ENCODE results near the gene UNC93A. TPM values are rescaled to one million over a fixed set of nuclear protein-coding genes. Genes with fewer than 3 reads are reported as not detected.

The UNC93A gene
- total and polyA plus RNA-seq, 2 donors (not counting 3 experiments of a cell fraction or from before 2014, with no cell fraction given): not detected

DNA sequence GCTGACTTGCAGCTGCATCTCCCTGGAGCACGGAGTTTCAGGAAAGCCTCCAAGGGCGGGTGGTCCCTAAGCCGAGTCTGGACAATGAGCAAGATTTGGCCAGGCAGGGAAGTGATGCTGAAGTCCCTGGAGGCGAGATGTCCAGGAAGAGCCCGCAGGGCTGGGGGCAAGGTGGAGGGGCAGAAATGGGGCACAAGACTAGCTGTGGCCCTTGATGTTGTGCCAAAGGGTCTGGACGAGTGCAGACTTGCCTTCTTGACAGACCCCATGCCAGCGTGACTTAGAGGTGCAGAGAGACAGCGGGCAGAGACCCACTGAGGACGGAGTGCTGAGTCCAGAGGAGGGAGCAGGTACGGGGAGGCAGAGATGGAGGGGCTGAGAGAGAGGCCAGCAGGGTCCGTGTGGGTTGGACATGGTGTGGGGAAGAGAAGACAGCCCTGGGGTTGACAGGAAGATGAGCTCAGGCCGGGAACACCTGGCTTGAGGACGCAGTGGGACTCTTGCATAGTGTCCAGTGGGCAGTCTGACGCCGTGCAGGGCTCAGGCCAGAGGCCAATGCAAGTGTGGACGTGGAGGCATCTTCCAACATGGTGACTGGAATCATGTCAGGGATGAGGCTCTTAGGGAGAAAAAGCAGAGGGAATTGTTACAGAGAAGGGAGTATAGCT lies 8.7 kb downstream of the UNC93A start:
- H3K79me2 ChIP-seq (ENCODE audit: control insufficient read depth, insufficient read depth, low read length): no peaks in the 10 kb centered on the region
- H3K4me2 ChIP-seq (ENCODE audit: insufficient read depth, low read length): no peak overlapping the region
- BruUV-seq (replicated peaks): no TSS peak
- H4K20me1 ChIP-seq (replicated peaks; ENCODE audit: control insufficient read depth, extremely low read depth, insufficient read depth, low read length): no peaks in the 10 kb centered on the region
- no peak for TF ChIP-seq JUN (IDR thresholded peaks at IDR 0.05; ENCODE audit: borderline replicate concordance, insufficient read depth, insufficient read length, low read depth)
- TF ChIP-seq, protein P1, sequence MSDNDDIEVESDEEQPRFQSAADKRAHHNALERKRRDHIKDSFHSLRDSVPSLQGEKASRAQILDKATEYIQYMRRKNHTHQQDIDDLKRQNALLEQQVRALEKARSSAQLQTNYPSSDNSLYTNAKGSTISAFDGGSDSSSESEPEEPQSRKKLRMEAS (IDR thresholded peaks at IDR 0.05; ENCODE audit: insufficient read depth, insufficient read length): no peak
- TF ChIP-seq GATA2 (IDR thresholded peaks at IDR 0.05; ENCODE audit: insufficient read depth, insufficient read length, low read depth, low read length): no peak
- TF ChIP-seq POLR2A (IDR thresholded peaks at IDR 0.05; ENCODE audit: low read depth, low read length): no peak
- TF ChIP-seq EZH2 (IDR thresholded peaks at IDR 0.05; ENCODE audit: borderline replicate concordance, low read depth, low read length, severe bottlenecking): no peak
- TF ChIP-seq MYC (IDR thresholded peaks at IDR 0.05; ENCODE audit: low read depth, low read length): no peak
- TF ChIP-seq POLR2AphosphoS5 (IDR thresholded peaks at IDR 0.05; ENCODE audit: insufficient read depth, low read depth, low read length): no peak
- TF ChIP-seq, protein P2, sequence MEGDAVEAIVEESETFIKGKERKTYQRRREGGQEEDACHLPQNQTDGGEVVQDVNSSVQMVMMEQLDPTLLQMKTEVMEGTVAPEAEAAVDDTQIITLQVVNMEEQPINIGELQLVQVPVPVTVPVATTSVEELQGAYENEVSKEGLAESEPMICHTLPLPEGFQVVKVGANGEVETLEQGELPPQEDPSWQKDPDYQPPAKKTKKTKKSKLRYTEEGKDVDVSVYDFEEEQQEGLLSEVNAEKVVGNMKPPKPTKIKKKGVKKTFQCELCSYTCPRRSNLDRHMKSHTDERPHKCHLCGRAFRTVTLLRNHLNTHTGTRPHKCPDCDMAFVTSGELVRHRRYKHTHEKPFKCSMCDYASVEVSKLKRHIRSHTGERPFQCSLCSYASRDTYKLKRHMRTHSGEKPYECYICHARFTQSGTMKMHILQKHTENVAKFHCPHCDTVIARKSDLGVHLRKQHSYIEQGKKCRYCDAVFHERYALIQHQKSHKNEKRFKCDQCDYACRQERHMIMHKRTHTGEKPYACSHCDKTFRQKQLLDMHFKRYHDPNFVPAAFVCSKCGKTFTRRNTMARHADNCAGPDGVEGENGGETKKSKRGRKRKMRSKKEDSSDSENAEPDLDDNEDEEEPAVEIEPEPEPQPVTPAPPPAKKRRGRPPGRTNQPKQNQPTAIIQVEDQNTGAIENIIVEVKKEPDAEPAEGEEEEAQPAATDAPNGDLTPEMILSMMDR (IDR thresholded peaks at IDR 0.05; ENCODE audit: extremely low read depth in 1 of 2, insufficient read depth in 1 of 2, low read depth in 1 of 2, low read length in 2 of 2): no peak
- no peak for TF ChIP-seq FOS (IDR thresholded peaks at IDR 0.05; ENCODE audit: borderline replicate concordance, insufficient read depth, low read length)
- no peaks in the 10 kb centered on the region for H3K4me1 ChIP-seq (ENCODE audit: control insufficient read depth, extremely low read depth, insufficient read depth, low read length)
- no peak overlapping the region for H3K4me3 ChIP-seq (replicated peaks in 1 of 3; ENCODE audit: insufficient read depth in 1 of 3, low read depth in 1 of 3, low read length in 3 of 3)
- dilution Hi-C loops (cut with MboI; ENCODE audit: extremely low pct_ligation_motif_present, low sequenced_read_pairs): no loop called here
- H3K27ac ChIP-seq (ENCODE audit: insufficient read depth, low read depth, low read length): no peak overlapping the region
- no peak overlapping the region for H3K9ac ChIP-seq (replicated peaks; ENCODE audit: extremely low read depth, insufficient read depth, low read length)
- no peaks in the 10 kb centered on the region for H3K27me3 ChIP-seq (ENCODE audit: control insufficient read depth in 2 of 2, insufficient read depth in 2 of 2, low read length in 2 of 2)
- no peaks in the 10 kb centered on the region for H3K36me3 ChIP-seq (ENCODE audit: control insufficient read depth in 2 of 2, extremely low read depth in 1 of 2, insufficient read depth in 2 of 2, low read length in 2 of 2)
- H2AFZ ChIP-seq (ENCODE audit: low read depth, low read length): no peak overlapping the region
- POLR2A ChIA-PET: no interaction called here
- FAIRE-seq (no peak), DNase-seq (ENCODE audit: low read depth, low spot score) (no peak)
- CTCF ChIA-PET: interaction anchor here (1.3 kb wide), 1 partner anchor 52 kb away, joined by 4 read pairs; no protein-coding TSS in a partner anchor
- no peaks in the 10 kb centered on the region for H3K9me3 ChIP-seq (replicated peaks; ENCODE audit: control insufficient read depth, insufficient read depth, low read length)
- intact Hi-C loops (cut with micrococcal nuclease): no loop called here
- no peaks in the 10 kb centered on the region for H3K9me1 ChIP-seq (replicated peaks; ENCODE audit: control insufficient read depth, extremely low read depth, insufficient read depth, low read length)
